Measurements from ENCODE around the gene CTBP2.
"Not testable (repeated sequence)": the region's sequence is repeated elsewhere in the genome, so short reads cannot be mapped to it uniquely, and the experiment has no call there.

Gene CTBP2

GRCh38 chr10:124997771-124998623, 162.4 kb downstream of the CTBP2 start:
- no peak for DNase-seq (ENCODE audit: low read depth)

GRCh38 chr10:124997306-124997705, 163.1 kb downstream of the CTBP2 start:
- no peak for DNase-seq (ENCODE audit: low read depth)

- DNase-seq (ENCODE audit: low read depth) = no peak
These were observed 163.5 kb downstream of the CTBP2 start for GRCh38 chr10:124996854-124997215.

- DNase-seq (ENCODE audit: low read depth) = no peak
These were observed 164.1 kb downstream of the CTBP2 start for GRCh38 chr10:124996127-124996853.

GRCh38 chr10:124995605-124996004, 164.8 kb downstream of the CTBP2 start:
- no peak for DNase-seq (ENCODE audit: low read depth)

- no peak for DNase-seq (ENCODE audit: low read depth)
These were observed 165.5 kb downstream of the CTBP2 start for GRCh38 chr10:124994573-124995473.

GRCh38 chr10:124993736-124994451, 166.5 kb downstream of the CTBP2 start:
- no peak for DNase-seq (ENCODE audit: low read depth)

- DNase-seq (ENCODE audit: low read depth) = no peak
These were observed 167.0 kb downstream of the CTBP2 start for GRCh38 chr10:124993345-124993708.

- DNase-seq (ENCODE audit: low read depth) = no peak
These were observed 167.7 kb downstream of the CTBP2 start for GRCh38 chr10:124992462-124993344.

- no peak for DNase-seq (ENCODE audit: low read depth)
These were observed 168.5 kb downstream of the CTBP2 start for GRCh38 chr10:124991835-124992234.

GRCh38 chr10:124990671-124991625, 169.4 kb downstream of the CTBP2 start:
- no peak for DNase-seq (ENCODE audit: low read depth)

GRCh38 chr10:124989526-124989925, 170.8 kb downstream of the CTBP2 start:
- no peak for DNase-seq (ENCODE audit: low read depth)

GRCh38 chr10:124988753-124989152, 171.6 kb downstream of the CTBP2 start:
- DNase-seq (ENCODE audit: low read depth) = not testable (repeated sequence)

- DNase-seq (ENCODE audit: low read depth) = no peak
These were observed 172.6 kb downstream of the CTBP2 start for GRCh38 chr10:124987788-124988187.

GRCh38 chr10:124985162-124985561, 175.2 kb downstream of the CTBP2 start:
- no peak for DNase-seq (ENCODE audit: low read depth)

GRCh38 chr10:124984376-124984775, 176.0 kb downstream of the CTBP2 start:
- no peak for DNase-seq (ENCODE audit: low read depth)

GRCh38 chr10:124983321-124983720, 177.0 kb downstream of the CTBP2 start:
- no peak for DNase-seq (ENCODE audit: low read depth)

- DNase-seq (ENCODE audit: low read depth) = no peak
These were observed 182.0 kb downstream of the CTBP2 start for GRCh38 chr10:124978376-124978725.

- no peak for DNase-seq (ENCODE audit: low read depth)
These were observed 182.6 kb downstream of the CTBP2 start for GRCh38 chr10:124977648-124978375.

Data from HS-27A (cell line).